ENCODE results near the gene ATP9B.

DNA sequence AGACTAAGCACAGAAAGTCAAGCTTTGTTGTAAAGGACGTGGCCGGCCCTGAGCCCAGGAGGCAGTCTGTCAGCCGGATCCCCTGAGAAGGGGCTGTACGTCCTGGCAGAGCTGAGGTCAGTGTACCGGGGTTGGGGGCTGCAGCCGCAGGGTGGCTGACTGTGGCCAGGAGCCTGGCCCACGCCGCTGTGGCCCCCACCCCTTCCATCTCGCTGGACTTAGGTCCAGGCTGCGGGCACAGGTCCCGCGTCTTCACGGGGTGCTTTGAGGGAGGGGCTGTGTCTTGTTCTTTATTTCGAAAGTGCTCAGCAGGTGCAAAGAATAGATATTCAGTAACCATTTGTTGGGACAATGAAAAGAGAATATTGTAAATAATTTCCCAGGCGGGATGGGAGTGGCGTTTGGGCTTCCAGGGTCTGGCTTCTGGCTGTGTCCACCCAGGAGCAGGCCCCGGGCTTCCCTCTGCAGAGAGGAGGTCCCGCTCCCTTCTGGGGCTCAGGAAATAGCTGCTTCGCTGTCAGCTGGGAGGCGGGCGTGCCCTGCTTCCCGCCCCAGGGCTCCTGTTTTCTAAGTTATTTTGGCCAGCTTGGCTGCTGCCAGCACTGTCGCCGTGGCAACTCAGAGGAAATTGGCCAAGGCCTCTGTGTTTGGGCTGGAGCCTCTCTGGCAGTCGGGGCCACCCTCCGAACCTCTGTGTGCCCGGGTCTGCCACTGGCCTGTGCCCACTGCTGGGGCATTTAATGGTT lies 334.0 kb downstream of the ATP9B start:
- TF ChIP-seq CREB5 (CRISPR knock-in tag; IDR thresholded peaks at IDR 0.05; ENCODE audit: low read depth) (no peak), PPARA (CRISPR knock-in tag; IDR thresholded peaks at IDR 0.05; ENCODE audit: borderline replicate concordance) (no peak), PATZ1 (CRISPR knock-in tag; IDR thresholded peaks at IDR 0.05; ENCODE audit: borderline replicate concordance) (no peak), ZNF565 (CRISPR knock-in tag; conservative IDR thresholded peaks at IDR 0.05; ENCODE audit: low read depth) (no peak), ARNTL (CRISPR knock-in tag; IDR thresholded peaks at IDR 0.05; ENCODE audit: borderline replicate concordance, low read depth) (no peak), CSRNP3 (CRISPR knock-in tag; IDR thresholded peaks at IDR 0.05) (no peak), RARB (CRISPR knock-in tag; IDR thresholded peaks at IDR 0.05) (no peak), TOX (CRISPR knock-in tag; IDR thresholded peaks at IDR 0.05; ENCODE audit: borderline replicate concordance) (no peak), OSR1 (CRISPR knock-in tag; IDR thresholded peaks at IDR 0.05) (no peak), ZNF70 (CRISPR knock-in tag; IDR thresholded peaks at IDR 0.05) (no peak), ZC3H10 (CRISPR knock-in tag; IDR thresholded peaks at IDR 0.05) (no peak), ZNF8 (CRISPR knock-in tag; IDR thresholded peaks at IDR 0.05) (no peak), GLIS3 (CRISPR knock-in tag; IDR thresholded peaks at IDR 0.05) (no peak)
- TF ChIP-seq, protein P1, sequence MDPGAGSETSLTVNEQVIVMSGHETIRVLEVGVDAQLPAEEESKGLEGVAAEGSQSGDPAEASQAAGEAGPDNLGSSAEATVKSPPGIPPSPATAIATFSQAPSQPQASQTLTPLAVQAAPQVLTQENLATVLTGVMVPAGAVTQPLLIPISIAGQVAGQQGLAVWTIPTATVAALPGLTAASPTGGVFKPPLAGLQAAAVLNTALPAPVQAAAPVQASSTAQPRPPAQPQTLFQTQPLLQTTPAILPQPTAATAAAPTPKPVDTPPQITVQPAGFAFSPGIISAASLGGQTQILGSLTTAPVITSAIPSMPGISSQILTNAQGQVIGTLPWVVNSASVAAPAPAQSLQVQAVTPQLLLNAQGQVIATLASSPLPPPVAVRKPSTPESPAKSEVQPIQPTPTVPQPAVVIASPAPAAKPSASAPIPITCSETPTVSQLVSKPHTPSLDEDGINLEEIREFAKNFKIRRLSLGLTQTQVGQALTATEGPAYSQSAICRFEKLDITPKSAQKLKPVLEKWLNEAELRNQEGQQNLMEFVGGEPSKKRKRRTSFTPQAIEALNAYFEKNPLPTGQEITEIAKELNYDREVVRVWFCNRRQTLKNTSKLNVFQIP (CRISPR knock-in tag; IDR thresholded peaks at IDR 0.05; ENCODE audit: borderline replicate concordance, low read depth): no peak
